Measurements from ENCODE around the gene CACFD1. TPM values are rescaled to one million over a fixed set of nuclear protein-coding genes. Genes with fewer than 3 reads are reported as not detected.

Gene CACFD1
- polyA plus RNA-seq, 6 donors from 2014 or later = 14.7 to 23.5 (median 18.7) TPM

DNA sequence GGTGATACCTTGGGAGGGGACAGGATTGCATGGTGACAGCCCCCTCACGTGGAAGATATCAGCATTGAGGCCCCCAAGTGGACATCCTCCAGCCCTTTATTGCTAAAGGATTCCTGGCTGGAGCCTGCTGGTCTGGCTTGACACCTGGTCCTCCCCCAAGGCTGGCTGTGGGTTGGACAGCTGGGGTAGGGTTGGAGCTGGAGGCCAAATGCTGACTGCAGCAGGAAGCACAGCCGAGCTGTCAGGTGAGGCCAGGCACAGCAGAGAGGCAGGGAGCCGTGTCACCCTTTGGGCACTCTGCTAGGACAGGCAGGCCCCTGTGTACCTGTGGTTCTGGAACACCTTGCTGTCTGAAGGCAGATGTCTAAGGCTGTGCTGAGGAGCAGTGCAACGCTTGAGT is 2.2 kb downstream of the CACFD1 start:
- ATAC-seq (ENCODE audit: low read depth in 2 of 2) (no peak), DNase-seq (no peak)
- Mint-ChIP-seq H3K9me3 (no peaks in the 10 kb centered on the region), H3K4me1 (peaks cover 24 to 43% (median 36%) of the 10 kb centered on the region in 3 donors), H3K27ac (peak overlapping the region; percentile 88 to 98 (median 98)), H3K27me3 (no peaks in the 10 kb centered on the region), H3K4me3 (peak overlapping the region in 3 of 8 donors; percentile 90 to 92 (median 91)), H3K36me3 (no peaks in the 10 kb centered on the region)

DNA sequence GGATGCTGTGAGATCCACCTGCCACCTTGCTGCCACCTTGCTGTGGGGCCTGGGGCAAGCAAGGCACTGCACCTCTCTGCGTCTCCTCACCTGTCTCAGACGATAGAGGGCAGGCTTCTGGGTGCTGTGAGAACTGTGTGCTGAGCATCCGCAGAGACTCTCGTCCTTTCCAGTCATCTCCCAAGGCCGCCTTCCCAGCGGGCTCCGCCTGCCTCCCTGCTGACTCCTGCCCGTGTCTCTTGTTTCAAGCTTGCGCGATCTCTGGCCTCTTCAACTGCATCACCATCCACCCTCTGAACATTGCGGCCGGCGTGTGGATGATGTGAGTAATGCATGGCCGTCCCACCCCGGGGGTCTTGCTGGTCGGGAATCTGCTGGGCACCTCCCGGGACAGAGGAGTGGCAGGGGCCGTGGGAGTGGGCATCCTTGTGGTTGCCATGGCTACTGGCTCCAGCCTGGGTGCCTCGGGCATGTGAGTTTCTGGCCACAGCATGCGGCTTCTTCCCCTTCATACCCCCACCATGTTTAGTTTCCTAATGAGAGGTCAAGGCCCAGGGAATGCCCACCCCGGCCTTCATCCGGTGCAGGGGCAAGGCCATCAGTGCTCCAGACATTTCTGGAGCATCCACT is 3.6 kb downstream of the CACFD1 start:
- peaks cover 24 to 43% (median 36%) of the 10 kb centered on the region in 3 donors for H3K4me1 Mint-ChIP-seq
- no peaks in the 10 kb centered on the region for H3K36me3 Mint-ChIP-seq
- peak overlapping the region in 4 of 6 donors; percentile 20 to 89 (median 60) for H3K27ac Mint-ChIP-seq
- DNase-seq = no peak
- ATAC-seq (ENCODE audit: low read depth in 2 of 2) = no peak
- H3K9me3 Mint-ChIP-seq = no peaks in the 10 kb centered on the region
- no peaks in the 10 kb centered on the region for H3K27me3 Mint-ChIP-seq
- H3K4me3 Mint-ChIP-seq = peak overlapping the region in 2 of 8 donors; percentile 56 to 92

DNA sequence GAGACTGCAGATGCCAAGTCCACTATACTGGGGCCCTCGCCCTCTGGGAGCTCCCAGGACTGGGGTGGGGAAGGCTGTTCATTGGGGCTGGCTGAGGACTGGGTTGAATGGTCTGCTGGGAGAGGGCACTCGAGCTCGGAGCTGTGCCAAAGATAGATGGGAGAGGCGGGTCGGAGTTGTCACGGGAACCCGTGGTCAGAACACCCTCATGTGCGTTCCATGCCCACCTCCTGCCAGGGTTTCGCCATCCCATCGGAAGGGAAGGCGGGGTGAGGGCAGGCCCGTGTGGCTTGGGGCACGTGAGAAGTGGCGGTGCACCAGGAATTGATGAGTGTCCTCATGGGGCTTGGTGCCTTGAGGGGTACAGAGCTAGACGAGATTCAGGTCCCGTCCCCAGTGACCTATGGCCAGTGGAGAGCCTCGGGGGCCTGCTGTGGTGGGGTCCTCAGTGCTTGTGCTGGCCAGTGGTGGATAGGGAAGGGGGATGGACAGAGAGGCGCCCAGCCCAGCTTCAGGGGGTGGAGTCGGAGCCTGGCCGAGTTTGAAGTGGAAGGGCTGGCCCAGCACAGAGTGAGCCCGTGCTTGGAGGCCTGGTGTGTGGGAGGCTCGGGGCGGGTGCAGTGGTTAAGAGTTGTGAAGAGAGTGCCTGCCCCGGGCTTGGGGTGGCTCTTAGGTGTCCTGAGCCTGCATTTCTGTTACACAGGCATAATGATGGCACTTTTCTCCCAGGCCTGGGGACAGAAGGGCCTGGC is 4.3 kb downstream of the CACFD1 start:
- H3K9me3 Mint-ChIP-seq = no peaks in the 10 kb centered on the region
- peak overlapping the region in 1 of 8 donors; percentile 92 for H3K4me3 Mint-ChIP-seq
- ATAC-seq (ENCODE audit: low read depth in 2 of 2) = no peak

DNA sequence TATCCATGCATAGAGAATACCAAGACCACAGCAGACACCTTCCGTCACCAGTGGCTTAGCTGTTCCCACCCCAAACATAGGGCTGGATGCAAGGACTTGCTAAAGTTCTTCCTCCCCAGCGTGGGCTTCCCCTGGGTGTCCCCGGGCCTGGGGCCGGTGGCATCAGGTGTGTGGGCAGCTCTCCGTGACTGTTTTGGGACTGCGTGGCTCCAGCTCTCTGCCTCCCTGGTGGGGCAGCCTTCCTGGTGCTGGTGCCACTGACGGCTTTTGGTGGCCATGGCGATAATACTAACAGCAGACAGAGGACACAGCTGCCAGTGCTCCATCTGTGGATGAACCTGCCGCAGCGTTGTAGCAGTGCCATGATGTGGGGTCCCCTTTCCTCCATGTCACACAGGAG is 4.9 kb downstream of the CACFD1 start:
- Mint-ChIP-seq H3K9me3 (no peaks in the 10 kb centered on the region), H3K27me3 (no peaks in the 10 kb centered on the region), H3K4me3 (no peak overlapping the region), H3K27ac (peak overlapping the region in 1 of 6 donors; percentile 39), H3K4me1 (peaks cover 24 to 40% (median 38%) of the 10 kb centered on the region in 3 donors), H3K36me3 (no peaks in the 10 kb centered on the region)
- no peak for ATAC-seq (ENCODE audit: low read depth in 2 of 2)
- DNase-seq = no peak

More for the DNA sequence above, 4.3 kb downstream of the CACFD1 start:
- Mint-ChIP-seq H3K36me3 (no peaks in the 10 kb centered on the region), H3K27ac (peak overlapping the region; percentile 20 to 89 (median 47)), H3K27me3 (no peaks in the 10 kb centered on the region), H3K4me1 (peaks cover 24 to 42% (median 36%) of the 10 kb centered on the region in 3 donors)
- DNase-seq = no peak

DNA sequence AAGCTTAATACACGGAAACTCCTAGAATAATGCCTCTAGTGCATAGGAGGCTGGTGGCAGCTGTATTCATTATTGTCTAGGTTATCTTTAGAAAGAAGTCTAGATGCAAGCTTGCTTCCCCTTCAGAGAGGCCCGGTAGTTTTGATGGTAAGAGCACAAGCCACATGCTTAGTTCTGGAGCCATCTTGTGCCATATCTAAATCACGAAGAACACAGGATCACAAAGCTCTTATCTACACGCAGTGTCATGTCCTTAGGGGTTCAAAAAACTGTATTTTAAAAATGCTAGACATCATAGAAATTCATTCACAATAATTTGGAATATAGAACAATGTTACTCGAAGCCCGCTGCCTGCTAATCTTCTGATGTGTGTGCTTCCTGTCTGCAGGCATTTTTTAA is 6.2 kb downstream of the CACFD1 start:
- ATAC-seq (ENCODE audit: low read depth in 2 of 2) (no peak), DNase-seq (no peak)
- H3K9me3 Mint-ChIP-seq = no peaks in the 10 kb centered on the region
- no peak overlapping the region for H3K27ac Mint-ChIP-seq
- H3K4me1 Mint-ChIP-seq = peaks cover 18 to 46% (median 33%) of the 10 kb centered on the region in 3 donors
- H3K36me3 Mint-ChIP-seq = no peaks in the 10 kb centered on the region
- no peak overlapping the region for H3K4me3 Mint-ChIP-seq
- H3K27me3 Mint-ChIP-seq = no peaks in the 10 kb centered on the region

DNA sequence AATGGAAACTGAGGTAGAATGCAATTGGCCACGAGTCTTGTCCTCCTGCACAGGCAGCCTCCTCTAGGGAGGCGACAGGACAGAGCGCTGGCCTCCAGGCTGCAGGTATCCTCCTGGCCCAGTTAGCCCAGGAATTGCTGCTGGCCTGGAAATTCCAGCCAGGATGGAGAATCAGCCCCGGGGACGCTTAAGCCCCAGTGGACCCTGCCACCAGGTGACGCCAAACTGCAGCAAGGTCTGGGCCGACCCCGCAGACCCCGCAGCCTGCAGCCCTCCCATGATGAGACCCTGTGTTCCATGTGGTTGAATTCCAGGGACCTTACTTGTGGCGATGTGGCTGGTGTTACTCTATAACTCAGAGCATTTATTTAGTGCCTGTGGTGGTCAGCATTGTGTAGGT is 7.3 kb downstream of the CACFD1 start:
- ATAC-seq (ENCODE audit: low read depth in 2 of 2) (no peak), DNase-seq (no peak)
- Mint-ChIP-seq H3K4me3 (no peak overlapping the region), H3K4me1 (peaks cover 9 to 35% (median 22%) of the 10 kb centered on the region in 3 donors), H3K9me3 (no peaks in the 10 kb centered on the region), H3K27me3 (no peaks in the 10 kb centered on the region), H3K27ac (no peak overlapping the region), H3K36me3 (no peaks in the 10 kb centered on the region)

DNA sequence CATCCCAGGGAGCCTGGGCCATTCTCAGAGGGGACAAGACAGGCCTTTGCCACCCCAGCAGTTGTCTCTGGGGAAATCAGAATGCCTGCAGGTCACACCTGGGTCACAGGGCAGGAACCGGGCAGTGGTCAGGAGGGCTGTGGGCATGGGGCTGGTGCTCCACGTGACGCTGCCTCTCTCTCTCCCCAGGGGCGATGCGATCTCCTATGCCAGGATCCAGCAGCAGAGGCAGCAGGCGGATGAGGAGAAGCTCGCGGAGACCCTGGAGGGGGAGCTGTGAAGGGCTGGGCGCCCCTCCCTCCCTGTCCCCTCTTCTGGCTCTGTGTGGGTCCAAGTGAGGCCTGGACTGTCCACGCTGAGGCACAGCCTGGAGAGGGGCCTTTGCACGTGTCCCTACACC is 8.6 kb downstream of the CACFD1 start:
- ATAC-seq (ENCODE audit: low read depth in 2 of 2) (no peak), DNase-seq (no peak)
- Mint-ChIP-seq H3K4me3 (peak overlapping the region in 1 of 8 donors; percentile 29), H3K4me1 (peaks cover 5 to 25% (median 11%) of the 10 kb centered on the region in 3 donors), H3K27me3 (no peaks in the 10 kb centered on the region), H3K36me3 (no peaks in the 10 kb centered on the region), H3K27ac (peak overlapping the region in 1 of 6 donors; percentile 80), H3K9me3 (no peaks in the 10 kb centered on the region)

DNA sequence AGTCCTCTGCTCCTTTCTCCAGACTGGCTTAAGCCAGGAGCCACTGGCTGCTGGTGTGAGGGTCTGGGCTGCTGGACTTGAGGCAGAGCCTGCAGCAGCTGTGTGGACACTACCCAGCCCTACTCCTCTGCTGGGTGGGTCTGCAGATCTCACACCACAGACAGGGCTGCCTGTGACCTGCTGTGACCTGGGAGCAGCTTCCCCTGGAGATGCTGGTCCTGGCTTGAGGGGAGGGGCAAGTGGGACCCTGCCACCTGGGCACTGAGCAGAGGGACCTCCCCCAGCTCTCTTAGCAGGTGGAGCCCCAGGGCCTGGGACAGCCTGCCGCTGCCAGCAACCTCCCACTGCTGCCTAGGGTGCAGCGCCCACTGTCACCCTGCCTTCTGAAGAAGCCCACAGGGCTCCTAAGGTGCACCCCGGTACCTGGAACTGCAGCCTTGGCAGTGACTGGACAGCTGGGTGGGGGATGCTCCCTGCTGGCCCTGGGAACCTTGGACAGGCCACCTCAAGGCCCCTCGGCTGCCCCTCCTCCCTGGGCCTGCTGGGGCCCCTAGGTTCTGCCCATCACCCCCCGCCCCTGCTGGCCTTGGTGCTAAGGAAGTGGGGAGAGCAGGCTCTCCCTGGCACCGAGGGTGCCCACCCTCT is 9.1 kb downstream of the CACFD1 start:
- peaks cover 4 to 22% (median 5%) of the 10 kb centered on the region in 3 donors for H3K4me1 Mint-ChIP-seq

DNA sequence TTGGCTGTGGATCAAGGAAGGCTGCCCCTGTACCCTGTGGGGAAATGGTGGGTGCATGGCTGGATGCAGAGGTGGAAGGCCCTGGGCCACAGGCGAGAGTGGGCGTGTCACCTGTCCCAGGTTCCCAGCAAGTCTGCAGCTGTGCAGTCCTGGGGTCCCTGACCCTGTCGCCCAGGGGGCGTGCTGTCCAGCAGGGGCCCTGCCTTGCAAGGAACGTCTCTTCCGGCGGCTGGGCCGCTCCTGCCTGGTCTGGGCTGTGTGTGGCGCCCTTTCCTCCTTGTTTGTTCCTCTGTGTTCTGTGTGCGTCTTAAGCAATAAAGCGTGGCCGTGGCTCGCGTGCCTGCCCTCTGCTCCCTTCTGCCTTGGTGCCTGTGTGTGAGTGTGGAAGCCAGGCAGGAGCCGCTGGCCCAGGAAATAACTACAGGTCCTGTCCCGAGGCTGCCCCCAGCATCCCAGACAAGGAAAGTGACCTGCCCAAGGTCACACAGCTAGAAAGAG is 10.7 kb downstream of the CACFD1 start:
- H3K4me3 Mint-ChIP-seq = no peak overlapping the region
- H3K27me3 Mint-ChIP-seq = no peaks in the 10 kb centered on the region
- no peaks in the 10 kb centered on the region for H3K9me3 Mint-ChIP-seq
- no peaks in the 10 kb centered on the region for H3K36me3 Mint-ChIP-seq
- H3K27ac Mint-ChIP-seq = peak overlapping the region in 5 of 6 donors; percentile 42 to 84 (median 61)
- peaks cover 4 to 24% (median 8%) of the 10 kb centered on the region in 3 donors for H3K4me1 Mint-ChIP-seq
- no peak for DNase-seq
- no peak for ATAC-seq (ENCODE audit: low read depth in 2 of 2)

More for the DNA sequence above, 9.1 kb downstream of the CACFD1 start:
- H3K9me3 Mint-ChIP-seq = no peaks in the 10 kb centered on the region
- H3K27ac Mint-ChIP-seq = no peak overlapping the region
- ATAC-seq (ENCODE audit: low read depth in 2 of 2) (no peak), DNase-seq (no peak)
- no peaks in the 10 kb centered on the region for H3K27me3 Mint-ChIP-seq
- H3K4me3 Mint-ChIP-seq = no peak overlapping the region
- no peaks in the 10 kb centered on the region for H3K36me3 Mint-ChIP-seq

DNA sequence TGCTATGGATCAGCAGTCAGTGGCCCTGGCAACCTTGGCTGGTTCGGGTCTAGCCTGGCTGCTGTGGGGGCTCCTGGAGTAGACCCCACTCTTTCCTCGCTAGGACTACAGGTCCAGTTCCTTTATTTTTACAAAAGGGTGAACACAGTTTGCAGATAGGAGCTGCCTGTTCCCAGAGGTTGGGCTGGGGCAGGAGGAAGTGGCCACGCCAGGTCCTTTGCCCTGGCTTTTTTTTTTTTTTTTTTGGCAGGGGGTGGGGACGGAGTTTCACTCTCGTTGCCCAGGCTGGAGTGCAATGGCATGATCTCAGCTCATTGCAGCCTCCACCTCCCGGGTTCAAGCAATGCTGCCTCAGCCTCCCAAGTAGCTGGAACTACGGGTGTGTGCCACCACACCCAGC is 11.2 kb downstream of the CACFD1 start:
- H3K9me3 Mint-ChIP-seq = no peaks in the 10 kb centered on the region
- no peak for ATAC-seq (ENCODE audit: low read depth in 2 of 2)
- peak overlapping the region in 1 of 6 donors; percentile 49 for H3K27ac Mint-ChIP-seq
- H3K36me3 Mint-ChIP-seq = no peaks in the 10 kb centered on the region
- H3K4me3 Mint-ChIP-seq = peak overlapping the region in 1 of 8 donors; percentile 10
- DNase-seq = no peak
- no peaks in the 10 kb centered on the region for H3K27me3 Mint-ChIP-seq
- H3K4me1 Mint-ChIP-seq = peaks cover 4 to 26% (median 9%) of the 10 kb centered on the region in 3 donors

DNA sequence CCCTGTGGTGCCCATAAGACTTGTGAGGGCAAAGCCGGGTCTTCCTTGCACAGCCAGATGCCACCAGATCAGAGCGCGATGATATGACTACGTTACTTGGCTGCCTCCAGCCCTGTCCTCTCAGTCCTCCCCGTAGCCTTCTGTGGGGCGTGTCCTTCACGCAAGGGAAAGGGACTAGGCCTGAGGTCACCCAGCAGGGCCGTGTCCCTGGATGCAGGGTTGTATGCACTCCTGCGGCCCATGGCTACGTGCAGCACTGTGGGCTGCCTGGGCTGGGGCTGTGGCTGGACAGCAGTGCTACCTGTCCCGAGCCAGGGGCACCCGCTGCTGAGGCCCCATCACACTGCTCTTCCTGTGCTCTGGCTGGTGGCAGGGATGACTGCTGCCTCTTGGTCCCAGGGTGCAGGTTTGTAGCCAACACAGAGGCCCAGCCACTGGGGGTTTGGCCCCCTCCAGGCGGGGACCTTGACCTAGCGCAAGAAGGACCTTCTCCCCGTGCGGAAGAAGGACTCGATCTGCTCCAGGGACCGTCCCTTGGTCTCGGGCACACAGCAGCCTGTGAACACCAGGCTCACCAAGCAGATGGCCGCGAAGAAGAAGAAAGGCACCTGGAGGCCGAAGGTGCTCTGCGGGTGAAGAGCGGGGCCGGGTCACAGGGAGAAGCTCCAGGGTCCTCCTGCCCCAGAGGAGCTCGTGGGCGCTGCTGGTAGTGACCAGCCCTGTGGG is 11.9 kb downstream of the CACFD1 start:
- ATAC-seq (ENCODE audit: low read depth in 2 of 2) (no peak), DNase-seq (no peak)
- Mint-ChIP-seq H3K4me3 (peak overlapping the region in 1 of 8 donors; percentile 42), H3K9me3 (no peaks in the 10 kb centered on the region), H3K27ac (peak overlapping the region in 3 of 6 donors; percentile 16 to 29 (median 26)), H3K4me1 (peaks cover 9 to 34% (median 16%) of the 10 kb centered on the region in 3 donors), H3K36me3 (no peaks in the 10 kb centered on the region), H3K27me3 (no peaks in the 10 kb centered on the region)

DNA sequence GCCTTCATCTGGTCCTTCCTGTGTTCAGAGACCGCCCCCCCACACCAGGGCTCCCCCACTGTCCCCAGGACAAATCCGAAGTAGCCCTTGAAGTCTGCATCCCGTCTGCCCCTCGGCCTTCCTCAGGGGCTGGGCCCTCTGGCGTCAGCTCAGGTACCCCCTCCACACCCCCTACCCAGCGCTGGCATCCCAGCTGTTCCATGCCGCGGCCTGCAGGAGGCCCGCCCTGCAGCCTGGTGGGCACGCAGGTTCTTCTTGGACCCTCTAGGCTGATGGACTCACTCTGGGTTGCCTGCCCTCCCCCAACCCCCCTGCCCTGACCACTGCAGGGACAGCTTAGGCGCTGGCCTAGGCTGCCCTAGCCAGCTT is 12.5 kb downstream of the CACFD1 start:
- H3K9me3 Mint-ChIP-seq = no peaks in the 10 kb centered on the region
- H3K27ac Mint-ChIP-seq = peak overlapping the region in 1 of 6 donors; percentile 29
- no peak overlapping the region for H3K4me3 Mint-ChIP-seq
- no peaks in the 10 kb centered on the region for H3K27me3 Mint-ChIP-seq
- ATAC-seq (ENCODE audit: low read depth in 2 of 2) = no peak
- no peaks in the 10 kb centered on the region for H3K36me3 Mint-ChIP-seq
- H3K4me1 Mint-ChIP-seq = peaks cover 9 to 35% (median 18%) of the 10 kb centered on the region in 3 donors
- DNase-seq = no peak

Measured in naive B cell (primary cell).